Natural killer cell (primary cell): ENCODE results near the gene PPP1R13B. TPM values are rescaled to one million over a fixed set of nuclear protein-coding genes. Genes with fewer than 3 reads are reported as not detected.

Source experiments
- ATAC-seq, 3 donors: fragments of 150-1000 bp in 2 of 3; fragments of 200-7000 bp in 1 of 3; cut with Tn5 transposase; 1 replicate in 1 of 3; 2 replicates in 2 of 3; pipeline ENCODE4 v1.10.0; 2021; ENCODE audit warnings: mild to moderate bottlenecking in 2 of 3, moderate library complexity in 2 of 3
- DNase-seq, 2 donors: peaks; one replicate each; pipeline versions ENCODE4 v3.0.0 to v3.0.0-alpha.2; 2013 to 2021; ENCODE audit warnings: mixed read lengths in 1 of 2
- H3K27ac ChIP-seq: one replicate; pipeline ENCODE4 v1.5.1; 2013; ENCODE audit warnings: mild to moderate bottlenecking, low read length
- H3K27me3 ChIP-seq: one replicate; pipeline ENCODE4 v1.6.1; 2013; ENCODE audit warnings: low read length; ENCODE audit not compliant: control insufficient read depth, insufficient read depth
- H3K36me3 ChIP-seq: one replicate; pipeline ENCODE4 v1.6.1; 2013; ENCODE audit warnings: low read length; ENCODE audit not compliant: control insufficient read depth, insufficient read depth
- H3K4me1 ChIP-seq: one replicate; pipeline ENCODE4 v1.6.1; 2013; ENCODE audit warnings: low read length; ENCODE audit not compliant: control insufficient read depth, insufficient read depth
- H3K4me3 ChIP-seq: one replicate; pipeline ENCODE4 v1.5.1; 2013; ENCODE audit warnings: low read length
- H3K9me3 ChIP-seq: one replicate; pipeline ENCODE4 v1.6.1; 2013; ENCODE audit warnings: low read length; ENCODE audit not compliant: control insufficient read depth, insufficient read depth
- H3K27ac Mint-ChIP-seq, 2 donors: one replicate each; pipeline ENCODE4 v1.8.0; 2022; ENCODE audit warnings: mild to moderate bottlenecking in 2 of 2, mixed read lengths in 2 of 2, moderate library complexity in 1 of 2
- H3K27me3 Mint-ChIP-seq, 2 donors: one replicate each; pipeline ENCODE4 v1.8.0; 2022; ENCODE audit warnings: low read depth in 2 of 2, mixed read lengths in 2 of 2
- H3K36me3 Mint-ChIP-seq: one replicate; pipeline ENCODE4 v1.8.0; 2022; ENCODE audit warnings: mixed read lengths
- H3K4me1 Mint-ChIP-seq, 2 donors: one replicate each; pipeline ENCODE4 v1.8.0; 2022; ENCODE audit warnings: mixed read lengths in 2 of 2
- H3K4me3 Mint-ChIP-seq: one replicate; pipeline ENCODE4 v1.8.0; 2022; ENCODE audit warnings: mild to moderate bottlenecking, moderate library complexity, mixed read lengths
- H3K9me3 Mint-ChIP-seq, 2 donors: one replicate each; pipeline ENCODE4 v1.8.0; 2022; ENCODE audit warnings: mixed read lengths in 2 of 2
- WGBS: methylation state at CpG from one replicate; pipeline ENCODE4 v1.1.7; 2013; ENCODE audit warnings: missing lambda C conversion rate; ENCODE audit not compliant: insufficient coverage; 5-methylcytosine and 5-hydroxymethylcytosine counted together
- intact Hi-C: fragments of 100-400 bp; cut with micrococcal nuclease; formaldehyde crosslinking; loops from one replicate; pipeline ENCODE4 v1.14.2; 2022
- total RNA-seq, 4 donors: library from RNA; stranded (reverse); fragments of 120-200 nt in 1 of 4; gene quantifications; one replicate each; pipeline versions ENCODE4 v1.2.3 to v1.2.4, GENCODE V29; 2013 to 2022
- TF ChIP-seq, protein P1 (sequence below): fragments of 200-600 bp; IDR thresholded peaks from one replicate; pipeline ENCODE4 v1.8.0; 2022; ENCODE audit warnings: antibody characterized with exemption

PPP1R13B gene
- total RNA-seq, 3 donors from 2014 or later (not counting 1 experiment from before 2014, with no cell fraction given) = 26.5 to 35.5 (median 31.7) TPM

- peak overlapping the region; percentile 86 for H3K4me3 Mint-ChIP-seq
- H3K9me3 ChIP-seq = no peaks in the 10 kb centered on the region
- no peaks in the 10 kb centered on the region for H3K27me3 ChIP-seq
- H3K4me3 ChIP-seq = peak overlapping the region; percentile 30
- TF ChIP-seq, protein P1, sequence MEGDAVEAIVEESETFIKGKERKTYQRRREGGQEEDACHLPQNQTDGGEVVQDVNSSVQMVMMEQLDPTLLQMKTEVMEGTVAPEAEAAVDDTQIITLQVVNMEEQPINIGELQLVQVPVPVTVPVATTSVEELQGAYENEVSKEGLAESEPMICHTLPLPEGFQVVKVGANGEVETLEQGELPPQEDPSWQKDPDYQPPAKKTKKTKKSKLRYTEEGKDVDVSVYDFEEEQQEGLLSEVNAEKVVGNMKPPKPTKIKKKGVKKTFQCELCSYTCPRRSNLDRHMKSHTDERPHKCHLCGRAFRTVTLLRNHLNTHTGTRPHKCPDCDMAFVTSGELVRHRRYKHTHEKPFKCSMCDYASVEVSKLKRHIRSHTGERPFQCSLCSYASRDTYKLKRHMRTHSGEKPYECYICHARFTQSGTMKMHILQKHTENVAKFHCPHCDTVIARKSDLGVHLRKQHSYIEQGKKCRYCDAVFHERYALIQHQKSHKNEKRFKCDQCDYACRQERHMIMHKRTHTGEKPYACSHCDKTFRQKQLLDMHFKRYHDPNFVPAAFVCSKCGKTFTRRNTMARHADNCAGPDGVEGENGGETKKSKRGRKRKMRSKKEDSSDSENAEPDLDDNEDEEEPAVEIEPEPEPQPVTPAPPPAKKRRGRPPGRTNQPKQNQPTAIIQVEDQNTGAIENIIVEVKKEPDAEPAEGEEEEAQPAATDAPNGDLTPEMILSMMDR = no peak
- no peaks in the 10 kb centered on the region for H3K36me3 ChIP-seq
- 47% methylated on average over 57 of the region's 57 CpGs for WGBS
- H3K27me3 Mint-ChIP-seq = no peaks in the 10 kb centered on the region
- no peaks in the 10 kb centered on the region for H3K9me3 Mint-ChIP-seq
- no peak for ATAC-seq
- H3K4me1 ChIP-seq = peaks cover 11% of the 10 kb centered on the region
- intact Hi-C loops = no loop called here
- no peaks in the 10 kb centered on the region for H3K36me3 Mint-ChIP-seq
- DNase-seq = peak in 1 of 2 donors; percentile 26
- peaks cover 10 to 12% of the 10 kb centered on the region in 2 donors for H3K4me1 Mint-ChIP-seq
- no peak overlapping the region for H3K27ac ChIP-seq
- peak overlapping the region; percentile 61 to 72 for H3K27ac Mint-ChIP-seq
These were observed 1.1 kb upstream of the PPP1R13B start for GRCh38 chr14:103848175-103849077.

GRCh38 chr14:103846543-103847450, 578 bp downstream of the PPP1R13B start:
- WGBS = under 1% methylated on average over 93 of the region's 95 CpGs
- Histone ChIP-seq H3K36me3 (no peaks in the 10 kb centered on the region), H3K4me1 (peaks cover 11% of the 10 kb centered on the region), H3K27ac (no peak overlapping the region), H3K4me3 (peak overlapping the region; percentile 64), H3K27me3 (no peaks in the 10 kb centered on the region), H3K9me3 (no peaks in the 10 kb centered on the region)
- TF ChIP-seq, protein P1 = no peak
- Mint-ChIP-seq H3K27ac (peak overlapping the region; percentile 52 to 55), H3K36me3 (no peaks in the 10 kb centered on the region), H3K4me3 (peak overlapping the region; percentile 90), H3K9me3 (no peaks in the 10 kb centered on the region), H3K4me1 (peaks cover 10 to 12% of the 10 kb centered on the region in 2 donors), H3K27me3 (no peaks in the 10 kb centered on the region)
- ATAC-seq = peak; percentile 38 to 49 (median 49)
- intact Hi-C loops = no loop called here
- DNase-seq = peak; percentile 33 to 60

GRCh38 chr14:103846097-103846496, 1.3 kb downstream of the PPP1R13B start:
- Mint-ChIP-seq H3K27ac (peak overlapping the region; percentile 52 to 55), H3K4me3 (peak overlapping the region; percentile 90), H3K9me3 (no peaks in the 10 kb centered on the region), H3K4me1 (peaks cover 10 to 12% of the 10 kb centered on the region in 2 donors), H3K27me3 (no peaks in the 10 kb centered on the region), H3K36me3 (no peaks in the 10 kb centered on the region)
- H3K9me3 ChIP-seq = no peaks in the 10 kb centered on the region
- H3K27me3 ChIP-seq = no peaks in the 10 kb centered on the region
- ATAC-seq (no peak), DNase-seq (no peak)
- H3K27ac ChIP-seq = no peak overlapping the region
- intact Hi-C loops = no loop called here
- H3K36me3 ChIP-seq = no peaks in the 10 kb centered on the region
- 43% methylated on average over 8 of the region's 8 CpGs for WGBS
- peaks cover 11% of the 10 kb centered on the region for H3K4me1 ChIP-seq
- TF ChIP-seq, protein P1 = no peak
- H3K4me3 ChIP-seq = no peak overlapping the region
